ENCODE data around the gene VARS1.
A peak's percentile ranks its signal among the peaks of the same experiment; 100 is the strongest.
"Not testable (repeated sequence)": the region's sequence is repeated elsewhere in the genome, so short reads cannot be mapped to it uniquely, and the experiment has no call there.

Gene VARS1

DNA sequence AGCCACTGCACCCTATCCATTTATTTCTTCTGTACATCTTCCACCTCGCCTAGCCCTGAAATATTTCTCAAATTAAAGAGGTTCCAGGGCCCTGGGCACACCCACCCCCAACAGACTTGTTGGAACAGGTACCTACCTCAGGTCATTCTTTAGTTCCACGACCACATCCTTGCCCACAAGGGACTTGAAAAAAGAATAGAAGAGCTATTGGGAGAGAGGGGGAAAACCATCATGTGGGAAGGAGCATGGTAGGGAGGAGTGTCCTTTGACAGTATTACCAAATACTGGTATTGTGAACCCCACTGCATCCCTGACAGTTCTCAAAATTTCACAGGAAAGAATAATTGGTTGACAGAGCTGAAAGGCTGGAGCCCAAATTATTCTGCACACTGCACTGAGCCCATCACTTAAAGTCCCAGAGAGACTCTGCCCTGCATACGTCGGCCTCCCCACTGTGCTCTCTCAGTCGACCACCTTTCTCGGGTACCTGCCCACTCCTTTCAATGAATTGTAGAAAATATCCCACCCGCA is 10.5 kb upstream of the VARS1 start:
- H3K4me1 ChIP-seq (ENCODE audit: control insufficient read depth, insufficient read depth, low read length), result no peaks in the 10 kb centered on the region; the same call in 1 of the 2 replicates
- H3K27ac ChIP-seq (ENCODE audit: low read depth, low read length), result peak overlapping the region; percentile 97
- no peaks in the 10 kb centered on the region for H3K9me3 ChIP-seq (ENCODE audit: control insufficient read depth, insufficient read depth, low read length)
- peak overlapping the region; percentile 95 for H3K9ac ChIP-seq (ENCODE audit: low read depth, low read length)
- peaks cover 25% of the 10 kb centered on the region for H3K36me3 ChIP-seq (ENCODE audit: control insufficient read depth, insufficient read depth, low read length)
- H3K4me3 ChIP-seq (ENCODE audit: low read depth, low read length), result peak overlapping the region; percentile 95
- no peaks in the 10 kb centered on the region for H3K27me3 ChIP-seq (ENCODE audit: control insufficient read depth, insufficient read depth, low read length)

GRCh38 chr6:31801031-31801927 is 5.7 kb upstream of the VARS1 start:
- H3K27ac ChIP-seq (ENCODE audit: low read depth, low read length); H3K27me3 ChIP-seq (ENCODE audit: control insufficient read depth, insufficient read depth, low read length); H3K4me3 ChIP-seq (ENCODE audit: low read depth, low read length); H3K4me1 ChIP-seq (ENCODE audit: control insufficient read depth, insufficient read depth, low read length); H3K9me3 ChIP-seq (ENCODE audit: control insufficient read depth, insufficient read depth, low read length); H3K9ac ChIP-seq (ENCODE audit: low read depth, low read length): not testable (repeated sequence)
- H3K36me3 ChIP-seq (ENCODE audit: control insufficient read depth, insufficient read depth, low read length), result peaks cover 43% of the 10 kb centered on the region

DNA sequence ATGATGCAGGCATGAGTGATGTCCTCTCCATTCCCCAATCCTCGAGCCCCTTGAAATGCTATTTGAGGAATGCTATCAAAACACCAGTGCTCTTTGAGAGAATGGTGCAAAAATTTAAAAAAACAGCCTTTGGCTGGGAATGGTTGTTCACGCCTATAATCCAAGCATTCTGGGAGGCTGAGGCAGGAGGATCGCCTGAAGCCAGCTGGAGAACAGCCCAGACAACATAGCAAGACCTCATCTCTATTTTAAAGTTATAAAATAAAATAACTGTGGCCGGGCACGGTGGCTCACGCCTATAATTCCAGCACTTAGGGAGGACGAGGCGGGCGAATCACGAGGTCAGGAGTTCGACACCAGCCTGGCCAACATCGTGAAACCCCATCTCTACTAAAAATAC is 4.2 kb upstream of the VARS1 start:
- Histone ChIP-seq H3K9ac (ENCODE audit: low read depth, low read length) (no peak overlapping the region), H3K4me1 (ENCODE audit: control insufficient read depth, insufficient read depth, low read length) (no peaks in the 10 kb centered on the region), H3K27me3 (ENCODE audit: control insufficient read depth, insufficient read depth, low read length) (no peaks in the 10 kb centered on the region), H3K36me3 (ENCODE audit: control insufficient read depth, insufficient read depth, low read length) (peaks cover 43% of the 10 kb centered on the region), H3K9me3 (ENCODE audit: control insufficient read depth, insufficient read depth, low read length) (no peaks in the 10 kb centered on the region), H3K4me3 (ENCODE audit: low read depth, low read length) (no peak overlapping the region), H3K27ac (ENCODE audit: low read depth, low read length) (no peak overlapping the region)

GRCh38 chr6:31797588-31797987 is 2.0 kb upstream of the VARS1 start:
- Histone ChIP-seq H3K4me3 (ENCODE audit: low read depth, low read length) (no peak overlapping the region), H3K9ac (ENCODE audit: low read depth, low read length) (no peak overlapping the region)

GRCh38 chr6:31796993-31797385 is 1.4 kb upstream of the VARS1 start:
- H3K4me1 ChIP-seq (ENCODE audit: control insufficient read depth, insufficient read depth, low read length), result peaks cover 6% of the 10 kb centered on the region; the same call in 1 of the 2 replicates

More at GRCh38 chr6:31797588-31797987, 2.0 kb upstream of the VARS1 start:
- Histone ChIP-seq H3K27me3 (ENCODE audit: control insufficient read depth, insufficient read depth, low read length) (no peaks in the 10 kb centered on the region), H3K36me3 (ENCODE audit: control insufficient read depth, insufficient read depth, low read length) (peaks cover 36% of the 10 kb centered on the region), H3K4me1 (ENCODE audit: control insufficient read depth, insufficient read depth, low read length) (peaks cover 6% of the 10 kb centered on the region; the same call in 1 of the 2 replicates), H3K9me3 (ENCODE audit: control insufficient read depth, insufficient read depth, low read length) (no peaks in the 10 kb centered on the region), H3K27ac (ENCODE audit: low read depth, low read length) (no peak overlapping the region)

GRCh38 chr6:31794866-31795615 is 511 bp downstream of the VARS1 start:
- Histone ChIP-seq H3K4me3 (ENCODE audit: low read depth, low read length) (peak overlapping the region; percentile 95), H3K36me3 (ENCODE audit: control insufficient read depth, insufficient read depth, low read length) (peaks cover 45% of the 10 kb centered on the region), H3K27me3 (ENCODE audit: control insufficient read depth, insufficient read depth, low read length) (no peaks in the 10 kb centered on the region), H3K9ac (ENCODE audit: low read depth, low read length) (peak overlapping the region; percentile 97), H3K9me3 (ENCODE audit: control insufficient read depth, insufficient read depth, low read length) (no peaks in the 10 kb centered on the region), H3K27ac (ENCODE audit: low read depth, low read length) (peak overlapping the region; percentile 95), H3K4me1 (ENCODE audit: control insufficient read depth, insufficient read depth, low read length) (peaks cover 6% of the 10 kb centered on the region; the same call in 1 of the 2 replicates)

More at GRCh38 chr6:31796993-31797385, 1.4 kb upstream of the VARS1 start:
- no peaks in the 10 kb centered on the region for H3K27me3 ChIP-seq (ENCODE audit: control insufficient read depth, insufficient read depth, low read length)
- no peak overlapping the region for H3K4me3 ChIP-seq (ENCODE audit: low read depth, low read length)
- no peaks in the 10 kb centered on the region for H3K9me3 ChIP-seq (ENCODE audit: control insufficient read depth, insufficient read depth, low read length)
- no peak overlapping the region for H3K9ac ChIP-seq (ENCODE audit: low read depth, low read length)
- peaks cover 42% of the 10 kb centered on the region for H3K36me3 ChIP-seq (ENCODE audit: control insufficient read depth, insufficient read depth, low read length)
- H3K27ac ChIP-seq (ENCODE audit: low read depth, low read length), result no peak overlapping the region

GRCh38 chr6:31794294-31794865 is 1.2 kb downstream of the VARS1 start:
- peaks cover 49% of the 10 kb centered on the region for H3K36me3 ChIP-seq (ENCODE audit: control insufficient read depth, insufficient read depth, low read length)

GRCh38 chr6:31793927-31794245 is 1.7 kb downstream of the VARS1 start:
- Histone ChIP-seq H3K36me3 (ENCODE audit: control insufficient read depth, insufficient read depth, low read length) (peaks cover 54% of the 10 kb centered on the region), H3K4me3 (ENCODE audit: low read depth, low read length) (peak overlapping the region; percentile 95)
- not testable (repeated sequence) for H3K27me3 ChIP-seq (ENCODE audit: control insufficient read depth, insufficient read depth, low read length); H3K4me1 ChIP-seq (ENCODE audit: control insufficient read depth, insufficient read depth, low read length); H3K27ac ChIP-seq (ENCODE audit: low read depth, low read length); H3K9ac ChIP-seq (ENCODE audit: low read depth, low read length); H3K9me3 ChIP-seq (ENCODE audit: control insufficient read depth, insufficient read depth, low read length)

More at GRCh38 chr6:31794294-31794865, 1.2 kb downstream of the VARS1 start:
- H3K4me3 ChIP-seq (ENCODE audit: low read depth, low read length), result peak overlapping the region; percentile 95
- H3K27ac ChIP-seq (ENCODE audit: low read depth, low read length), result peak overlapping the region; percentile 95
- no peaks in the 10 kb centered on the region for H3K9me3 ChIP-seq (ENCODE audit: control insufficient read depth, insufficient read depth, low read length)
- peaks cover 6% of the 10 kb centered on the region; the same call in 1 of the 2 replicates for H3K4me1 ChIP-seq (ENCODE audit: control insufficient read depth, insufficient read depth, low read length)
- H3K27me3 ChIP-seq (ENCODE audit: control insufficient read depth, insufficient read depth, low read length), result no peaks in the 10 kb centered on the region
- peak overlapping the region; percentile 97 for H3K9ac ChIP-seq (ENCODE audit: low read depth, low read length)

GRCh38 chr6:31792761-31793171 is 2.8 kb downstream of the VARS1 start:
- Histone ChIP-seq H3K9me3 (ENCODE audit: control insufficient read depth, insufficient read depth, low read length) (no peaks in the 10 kb centered on the region), H3K4me3 (ENCODE audit: low read depth, low read length) (no peak overlapping the region)

GRCh38 chr6:31792090-31792374 is 3.5 kb downstream of the VARS1 start:
- H3K36me3 ChIP-seq (ENCODE audit: control insufficient read depth, insufficient read depth, low read length), result peaks cover 50% of the 10 kb centered on the region
- H3K9ac ChIP-seq (ENCODE audit: low read depth, low read length), result no peak overlapping the region
- H3K4me1 ChIP-seq (ENCODE audit: control insufficient read depth, insufficient read depth, low read length), result peaks cover 6% of the 10 kb centered on the region; the same call in 1 of the 2 replicates
- no peak overlapping the region for H3K4me3 ChIP-seq (ENCODE audit: low read depth, low read length)
- H3K27me3 ChIP-seq (ENCODE audit: control insufficient read depth, insufficient read depth, low read length), result no peaks in the 10 kb centered on the region
- no peak overlapping the region for H3K27ac ChIP-seq (ENCODE audit: low read depth, low read length)
- H3K9me3 ChIP-seq (ENCODE audit: control insufficient read depth, insufficient read depth, low read length), result no peaks in the 10 kb centered on the region

More at GRCh38 chr6:31792761-31793171, 2.8 kb downstream of the VARS1 start:
- Histone ChIP-seq H3K9ac (ENCODE audit: low read depth, low read length) (no peak overlapping the region), H3K36me3 (ENCODE audit: control insufficient read depth, insufficient read depth, low read length) (peaks cover 52% of the 10 kb centered on the region), H3K27me3 (ENCODE audit: control insufficient read depth, insufficient read depth, low read length) (no peaks in the 10 kb centered on the region), H3K4me1 (ENCODE audit: control insufficient read depth, insufficient read depth, low read length) (peaks cover 6% of the 10 kb centered on the region; the same call in 1 of the 2 replicates), H3K27ac (ENCODE audit: low read depth, low read length) (no peak overlapping the region)

Data from HUES48 (cell line).